ENCODE data around the gene STEAP3. TPM values are rescaled to one million over a fixed set of nuclear protein-coding genes. Genes with fewer than 3 reads are reported as not detected.
A peak's percentile ranks its signal among the peaks of the same experiment; 100 is the strongest.

STEAP3 gene
- total RNA-seq, 3 donors from 2014 or later (not counting 1 experiment from before 2014, with no cell fraction given): 1.7 to 2.5 (median 2.0) TPM

DNA sequence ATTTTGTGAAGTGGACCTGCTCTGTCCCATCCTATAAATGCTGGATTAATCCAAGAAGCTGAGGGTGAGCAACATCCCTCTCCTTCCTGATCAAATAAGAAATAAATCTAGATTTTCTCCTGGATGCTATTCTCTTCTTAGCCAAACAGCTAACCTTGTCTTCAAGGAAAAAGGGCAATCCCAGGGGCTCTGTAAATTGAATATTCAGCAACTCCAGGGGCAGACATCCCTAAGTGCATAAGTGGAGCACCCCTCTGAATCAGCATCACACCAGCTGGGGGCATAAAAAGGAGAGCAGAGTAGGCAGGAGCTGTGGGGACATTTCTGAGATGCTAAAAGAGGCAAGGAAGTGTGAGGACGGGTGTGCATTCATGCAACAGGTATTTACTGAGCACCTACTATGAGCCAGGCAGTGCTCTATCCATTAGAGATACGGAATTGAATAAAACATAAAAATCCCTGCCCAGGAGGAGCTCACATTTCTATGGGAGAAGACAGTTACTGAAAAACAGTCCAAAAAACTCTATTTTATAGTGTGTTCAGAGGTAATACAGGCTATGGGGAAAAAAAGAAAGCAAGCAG, 2.8 kb upstream of the STEAP3 start:
- Mint-ChIP-seq H3K27me3 (ENCODE audit: low read depth in 2 of 2) (no peaks in the 10 kb centered on the region), H3K4me1 (peaks cover 6 to 13% of the 10 kb centered on the region in 2 donors), H3K4me3 (peak overlapping the region; percentile 6), H3K9me3 (no peaks in the 10 kb centered on the region), H3K36me3 (no peaks in the 10 kb centered on the region), H3K27ac (no peak overlapping the region)
- TF ChIP-seq, protein P1, sequence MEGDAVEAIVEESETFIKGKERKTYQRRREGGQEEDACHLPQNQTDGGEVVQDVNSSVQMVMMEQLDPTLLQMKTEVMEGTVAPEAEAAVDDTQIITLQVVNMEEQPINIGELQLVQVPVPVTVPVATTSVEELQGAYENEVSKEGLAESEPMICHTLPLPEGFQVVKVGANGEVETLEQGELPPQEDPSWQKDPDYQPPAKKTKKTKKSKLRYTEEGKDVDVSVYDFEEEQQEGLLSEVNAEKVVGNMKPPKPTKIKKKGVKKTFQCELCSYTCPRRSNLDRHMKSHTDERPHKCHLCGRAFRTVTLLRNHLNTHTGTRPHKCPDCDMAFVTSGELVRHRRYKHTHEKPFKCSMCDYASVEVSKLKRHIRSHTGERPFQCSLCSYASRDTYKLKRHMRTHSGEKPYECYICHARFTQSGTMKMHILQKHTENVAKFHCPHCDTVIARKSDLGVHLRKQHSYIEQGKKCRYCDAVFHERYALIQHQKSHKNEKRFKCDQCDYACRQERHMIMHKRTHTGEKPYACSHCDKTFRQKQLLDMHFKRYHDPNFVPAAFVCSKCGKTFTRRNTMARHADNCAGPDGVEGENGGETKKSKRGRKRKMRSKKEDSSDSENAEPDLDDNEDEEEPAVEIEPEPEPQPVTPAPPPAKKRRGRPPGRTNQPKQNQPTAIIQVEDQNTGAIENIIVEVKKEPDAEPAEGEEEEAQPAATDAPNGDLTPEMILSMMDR (IDR thresholded peaks at IDR 0.05): no peak
- H3K27ac ChIP-seq (ENCODE audit: low read length): no peak overlapping the region
- H3K4me1 ChIP-seq (ENCODE audit: control insufficient read depth, insufficient read depth, low read length): peaks cover 20% of the 10 kb centered on the region
- H3K36me3 ChIP-seq (ENCODE audit: control insufficient read depth, insufficient read depth, low read length): no peaks in the 10 kb centered on the region
- no peak overlapping the region for H3K4me3 ChIP-seq (ENCODE audit: low read length)
- DNase-seq (no peak), ATAC-seq (no peak)
- no peaks in the 10 kb centered on the region for H3K27me3 ChIP-seq (ENCODE audit: control insufficient read depth, insufficient read depth, low read length)
- no peaks in the 10 kb centered on the region for H3K9me3 ChIP-seq (ENCODE audit: control insufficient read depth, insufficient read depth, low read length)
- intact Hi-C loops (cut with micrococcal nuclease): no loop called here
- WGBS (ENCODE audit: insufficient coverage): 86% methylated on average over 2 of the region's 2 CpGs

GRCh38 chr2:119221609-119222008, 2.0 kb upstream of the STEAP3 start:
- ATAC-seq (no peak), DNase-seq (no peak)
- Mint-ChIP-seq H3K9me3 (no peaks in the 10 kb centered on the region), H3K4me3 (no peak overlapping the region), H3K27ac (peak overlapping the region in 1 of 2 donors; percentile 63), H3K4me1 (peaks cover 6 to 13% of the 10 kb centered on the region in 2 donors), H3K36me3 (no peaks in the 10 kb centered on the region), H3K27me3 (ENCODE audit: low read depth in 2 of 2) (no peaks in the 10 kb centered on the region)
- 75% methylated on average over 5 of the region's 5 CpGs for WGBS (ENCODE audit: insufficient coverage)
- peaks cover 20% of the 10 kb centered on the region for H3K4me1 ChIP-seq (ENCODE audit: control insufficient read depth, insufficient read depth, low read length)
- no peak overlapping the region for H3K27ac ChIP-seq (ENCODE audit: low read length)
- H3K4me3 ChIP-seq (ENCODE audit: low read length): no peak overlapping the region
- intact Hi-C loops (cut with micrococcal nuclease): no loop called here
- H3K27me3 ChIP-seq (ENCODE audit: control insufficient read depth, insufficient read depth, low read length): no peaks in the 10 kb centered on the region
- no peaks in the 10 kb centered on the region for H3K36me3 ChIP-seq (ENCODE audit: control insufficient read depth, insufficient read depth, low read length)
- TF ChIP-seq, protein P1 (IDR thresholded peaks at IDR 0.05): no peak
- no peaks in the 10 kb centered on the region for H3K9me3 ChIP-seq (ENCODE audit: control insufficient read depth, insufficient read depth, low read length)

DNA sequence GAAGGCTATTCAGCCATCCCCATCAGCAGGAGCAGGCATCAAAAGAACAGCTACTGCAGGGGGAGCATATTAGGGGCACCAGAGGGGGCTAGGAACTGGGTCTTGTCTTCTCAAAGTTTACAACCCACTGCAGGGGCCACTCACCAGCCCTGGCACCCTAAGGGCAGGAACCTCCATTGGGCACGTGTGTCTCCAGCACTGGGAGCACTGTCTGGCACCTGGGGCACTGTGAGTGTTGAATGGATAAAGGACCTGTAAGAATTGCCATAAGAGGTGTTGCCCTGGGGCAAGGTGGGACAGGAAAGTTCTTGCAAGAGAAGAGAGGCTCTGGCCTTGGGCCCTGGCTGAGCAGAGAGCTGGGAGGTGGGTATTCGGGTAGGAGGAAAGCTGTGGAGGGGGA, 1.4 kb upstream of the STEAP3 start:
- no peaks in the 10 kb centered on the region for H3K9me3 Mint-ChIP-seq
- ATAC-seq: no peak
- peaks cover 6 to 13% of the 10 kb centered on the region in 2 donors for H3K4me1 Mint-ChIP-seq
- peak overlapping the region; percentile 28 for H3K4me3 Mint-ChIP-seq
- Histone ChIP-seq H3K36me3 (ENCODE audit: control insufficient read depth, insufficient read depth, low read length) (no peaks in the 10 kb centered on the region), H3K9me3 (ENCODE audit: control insufficient read depth, insufficient read depth, low read length) (no peaks in the 10 kb centered on the region), H3K4me3 (ENCODE audit: low read length) (no peak overlapping the region), H3K27ac (ENCODE audit: low read length) (no peak overlapping the region), H3K4me1 (ENCODE audit: control insufficient read depth, insufficient read depth, low read length) (peaks cover 20% of the 10 kb centered on the region), H3K27me3 (ENCODE audit: control insufficient read depth, insufficient read depth, low read length) (no peaks in the 10 kb centered on the region)
- TF ChIP-seq, protein P1 (IDR thresholded peaks at IDR 0.05): no peak
- H3K27ac Mint-ChIP-seq: peak overlapping the region in 1 of 2 donors; percentile 63
- no peaks in the 10 kb centered on the region for H3K27me3 Mint-ChIP-seq (ENCODE audit: low read depth in 2 of 2)
- no peaks in the 10 kb centered on the region for H3K36me3 Mint-ChIP-seq
- 95% methylated on average over 2 of the region's 2 CpGs for WGBS (ENCODE audit: insufficient coverage)
- intact Hi-C loops (cut with micrococcal nuclease): no loop called here
- DNase-seq: no peak
